HepG2 (cell line): ENCODE measurements around the gene DOCK4. TPM values are rescaled to one million over a fixed set of nuclear protein-coding genes. Genes with fewer than 3 reads are reported as not detected.

Source experiments
- ATAC-seq: fragments of 200-7000 bp; cut with Tn5 transposase; 3 replicates; pipeline ENCODE4 v1.9.1; 2020; ENCODE audit warnings: mild to moderate bottlenecking, moderate library complexity
- BruUV-seq: library from RNA; stranded (reverse); fragments of 400-500 nt; replicated peaks from 2 replicates; lab custom pipeline; 2021; lab: Mats Ljungman, UMichigan
- CTCF ChIA-PET: fragments of 300-600 bp; formaldehyde crosslinking; extraction: SDS; loops from one replicate; lab custom pipeline; 2021; ENCODE audit warnings: low total read pairs, inconsistent platforms, low intra/inter-chr PET ratio; lab: Yijun Ruan, JAX
- POLR2A ChIA-PET: fragments of 350-600 bp; sonication (Branson Sonifier 250); formaldehyde crosslinking; loops from one replicate; lab custom pipeline; 2020; ENCODE audit warnings: antibody characterized with exemption, inconsistent platforms; lab: Yijun Ruan, JAX
- DNase-seq: peaks from one replicate; pipeline ENCODE4 v3.0.0-alpha.2; 2015; ENCODE audit warnings: low spot score
- FAIRE-seq: peaks from 3 replicates; lab custom pipeline; 2011; peaks lifted over from hg19 to GRCh38; lab: Jason Lieb, UNC
- H2AFZ ChIP-seq: one replicate; pipeline ENCODE4 v1.6.1; 2011; ENCODE audit warnings: low read length, inconsistent platforms
- H3K27ac ChIP-seq: fragments of 300-600 bp; 3 replicates; pipeline ENCODE4 v1.8.0; 2011; ENCODE audit warnings: mixed run types, mild to moderate bottlenecking, mixed read lengths, low read length, inconsistent platforms; ENCODE audit not compliant: insufficient read depth; ENCODE audit errors: extremely low read length
- H3K27me3 ChIP-seq, 2 experiments: fragments of 200-600 bp in 1 of 2; 2 replicates in 1 of 2; 3 replicates in 1 of 2; pipeline versions ENCODE4 v1.6.0 to v1.8.0; 2011; ENCODE audit warnings: low read length in 2 of 2, mild to moderate bottlenecking in 2 of 2, moderate library complexity in 2 of 2, inconsistent platforms in 1 of 2; ENCODE audit not compliant: insufficient read depth in 2 of 2, control insufficient read depth in 1 of 2
- H3K36me3 ChIP-seq, 2 experiments: fragments of 200-600 bp in 1 of 2; replicated peaks in 1 of 2; 2 replicates in 1 of 2; 3 replicates in 1 of 2; pipeline versions ENCODE4 v1.5.1 to v1.8.0; 2011; ENCODE audit warnings: low read length in 2 of 2, inconsistent platforms in 1 of 2; ENCODE audit not compliant: insufficient read depth in 2 of 2, control insufficient read depth in 1 of 2
- H3K4me1 ChIP-seq: 2 replicates; pipeline ENCODE4 v1.5.1; 2012; ENCODE audit warnings: low read length, inconsistent platforms; ENCODE audit not compliant: insufficient read depth
- H3K4me2 ChIP-seq: 2 replicates; pipeline ENCODE4 v1.6.0; 2011; ENCODE audit warnings: low read depth, low read length, inconsistent platforms
- H3K4me3 ChIP-seq, 3 experiments: fragments of 200-600 bp in 1 of 3; sonication (generic), shearing (Covaris generic) in 1 of 3; replicated peaks in 1 of 3; 2 replicates each; pipeline ENCODE4 v1.5.1; 2011 to 2016; ENCODE audit warnings: low read length in 3 of 3, inconsistent platforms in 2 of 3, low read depth in 2 of 3, mild to moderate bottlenecking in 2 of 3, control low read depth in 1 of 3, mixed read lengths in 1 of 3; ENCODE audit not compliant: insufficient read depth in 1 of 3
- H3K79me2 ChIP-seq: one replicate; pipeline ENCODE4 v1.6.1; 2011; ENCODE audit warnings: low read length, inconsistent platforms; ENCODE audit not compliant: insufficient read depth
- H3K9ac ChIP-seq: 2 replicates; pipeline ENCODE4 v1.6.0; 2011; ENCODE audit warnings: mild to moderate bottlenecking, low read depth, low read length, inconsistent platforms; ENCODE audit not compliant: insufficient read depth
- H3K9me3 ChIP-seq: 2 replicates; pipeline ENCODE4 v1.5.1; 2012; ENCODE audit warnings: mild to moderate bottlenecking, low read length
- H4K20me1 ChIP-seq: 2 replicates; pipeline ENCODE4 v1.6.0; 2011; ENCODE audit warnings: inconsistent platforms, mild to moderate bottlenecking, low read length, moderate library complexity; ENCODE audit not compliant: insufficient read depth
- HMG20B ChIP-seq: conservative IDR thresholded peaks from 2 replicates; pipeline ENCODE4 v1.6.1; 2016; ENCODE audit warnings: missing genetic modification reagents, missing compliant biosample characterization
- JDP2 ChIP-seq: sonication (generic); formaldehyde crosslinking; IDR thresholded peaks from 2 replicates; pipeline ENCODE4 v1.8.1; 2022; ENCODE audit warnings: missing genetic modification reagents, borderline replicate concordance
- KAT8 ChIP-seq: IDR thresholded peaks from 2 replicates; pipeline ENCODE4 v1.6.1; 2016; ENCODE audit warnings: missing genetic modification reagents, missing compliant biosample characterization
- MAFF ChIP-seq: IDR thresholded peaks from 2 replicates; pipeline ENCODE4 v1.6.1; 2011; ENCODE audit warnings: low read depth, low read length, improper control_type of control experiment
- MAFK ChIP-seq, 2 experiments: IDR thresholded peaks in 1 of 2; conservative IDR thresholded peaks in 1 of 2; 2 replicates each; pipeline ENCODE4 v1.6.1; 2011; ENCODE audit warnings: improper control_type of control experiment in 2 of 2, low read length in 2 of 2
- SMAD3 ChIP-seq: sonication (generic); formaldehyde crosslinking; IDR thresholded peaks from 2 replicates; pipeline ENCODE4 v1.4.0; 2020; ENCODE audit warnings: missing genetic modification reagents
- SMAD9 ChIP-seq: sonication (generic); formaldehyde crosslinking; IDR thresholded peaks from 2 replicates; pipeline ENCODE4 v1.5.1; 2020; ENCODE audit warnings: mild to moderate bottlenecking, missing genetic modification reagents
- TBX3 ChIP-seq: fragments of 450-650 bp; IDR thresholded peaks from 2 replicates; pipeline ENCODE4 v1.6.1; 2017; ENCODE audit warnings: antibody characterized with exemption, mild to moderate bottlenecking, inconsistent platforms, borderline replicate concordance
- YY1 ChIP-seq: IDR thresholded peaks from 2 replicates; pipeline ENCODE4 v1.6.1; 2011; ENCODE audit warnings: low read length, low read depth, moderate library complexity, mild to moderate bottlenecking; ENCODE audit not compliant: insufficient read depth, insufficient replicate concordance
- ZBTB33 ChIP-seq: sonication (generic); formaldehyde crosslinking; IDR thresholded peaks from 2 replicates; pipeline ENCODE4 v1.4.0; 2020; ENCODE audit warnings: missing genetic modification reagents
- ZNF746 ChIP-seq: sonication (generic); formaldehyde crosslinking; IDR thresholded peaks from 2 replicates; pipeline ENCODE4 v1.8.0; 2022; ENCODE audit warnings: mild to moderate bottlenecking, missing genetic modification reagents
- WGBS: methylation state at CpG from one replicate; pipeline ENCODE4 v1.1.6; 2017; ENCODE audit warnings: low lambda C conversion rate; 5-methylcytosine and 5-hydroxymethylcytosine counted together
- in situ Hi-C: cut with HindIII; loops from 2 replicates; pipeline ENCODE4 v1.10.0; 2017; ENCODE audit warnings: low pct_unique_long_range_greater_than_20kb; ENCODE audit not compliant: extremely low pct_ligation_motif_present
- intact Hi-C: fragments of 100-400 bp; cut with micrococcal nuclease; formaldehyde crosslinking; loops from one replicate; pipeline ENCODE4 v1.10.0; 2022; ENCODE audit not compliant: unreplicated experiment
- polyA plus RNA-seq, 8 experiments: library from polyadenylated mRNA; depleted of rRNA in 3 of 8; stranded (reverse) in 7 of 8; unstranded in 1 of 8; fragments of >200 nt; fragmentation: Illumina TruSeq in 4 of 8; extraction: Trizol in 4 of 8; gene quantifications; 2 replicates each; pipeline versions ENCODE4 v1.2.1 to v1.2.3, GENCODE V29; 2011 to 2016; ENCODE audit warnings: low read depth in 4 of 8, missing spikeins in 1 of 8, mixed read lengths in 1 of 8; ENCODE audit not compliant: insufficient read depth in 1 of 8
- total RNA-seq, 5 experiments: library from RNA; depleted of rRNA; stranded (reverse); fragments of >200 nt; fragmentation: Illumina TruSeq; extraction: Trizol; gene quantifications; 2 replicates each; pipeline ENCODE4 v1.2.3, GENCODE V29; 2016; ENCODE audit warnings: low read depth in 1 of 5
- TF ChIP-seq, protein P1 (sequence below): sonication (generic); formaldehyde crosslinking; IDR thresholded peaks from 2 replicates; pipeline ENCODE4 v1.5.1; 2020; ENCODE audit warnings: mild to moderate bottlenecking, missing genetic modification reagents, moderate library complexity

The DOCK4 gene
- total and polyA plus RNA-seq, 2 of the 13 experiments (the other 11 are each of a cell fraction or from before 2014, with no cell fraction given) = 13.5 to 17.4 TPM

- Histone ChIP-seq H4K20me1 (no peaks in the 10 kb centered on the region), H3K4me1 (no peaks in the 10 kb centered on the region), H3K4me3 (no peak overlapping the region), H3K79me2 (no peaks in the 10 kb centered on the region), H3K4me2 (no peak overlapping the region), H3K27me3 (no peaks in the 10 kb centered on the region), H3K9ac (no peak overlapping the region), H2AFZ (no peak overlapping the region), H3K36me3 (peaks cover 8 to 12% of the 10 kb centered on the region in 2 experiments; a peak in 3 of 5 replicates), H3K27ac (no peak overlapping the region), H3K9me3 (no peaks in the 10 kb centered on the region)
- in situ Hi-C loops = loop anchor here (10.0 to 25.0 kb wide), 3 partner anchors 404 to 754 kb away; partner anchors contain the start of gene LRRN3
- ATAC-seq (no peak), FAIRE-seq (no peak), DNase-seq (no peak)
- intact Hi-C loops = loop anchor here (1.0 kb wide), 2 partner anchors 674 to 755 kb away; no protein-coding TSS in a partner anchor
- ChIA-PET POLR2A (no interaction called here), CTCF (interaction anchor here (1.5 to 1.9 kb wide), 2 partner anchors 674 to 755 kb away, joined by 6 to 11 read pairs; no protein-coding TSS in a partner anchor)
- 93% methylated on average over 3 of the region's 3 CpGs for WGBS
- no TSS peak for BruUV-seq
- TF ChIP-seq MAFF = peak; percentile 46; the same call in 1 of the 2 replicates
- peak; percentile 16 to 69; a peak in 3 of 4 replicates for TF ChIP-seq MAFK (conservative IDR thresholded peaks at IDR 0.05 in 1 of 2, IDR thresholded peaks at IDR 0.05 in 1 of 2; ENCODE audit: low read length in 2 of 2)
- no peak for TF ChIP-seq YY1
Measured at GRCh38 chr7:111740942-111741341, 465.3 kb downstream of the DOCK4 start.

- ChIA-PET CTCF (interaction anchor here (1.9 kb wide), 1 partner anchor 647 kb away, joined by 8 read pairs; no protein-coding TSS in a partner anchor), POLR2A (no interaction called here)
- H3K9ac ChIP-seq = no peak overlapping the region
- H4K20me1 ChIP-seq = no peaks in the 10 kb centered on the region
- intact Hi-C loops = loop anchor here (5.0 kb wide), 4 partner anchors 249 to 1894 kb away; no protein-coding TSS in a partner anchor
- in situ Hi-C loops = loop anchor here (25.0 kb wide), 2 partner anchors 399 to 649 kb away; partner anchors contain the start of gene LRRN3
- H3K27ac ChIP-seq = no peak overlapping the region
- H2AFZ ChIP-seq = no peak overlapping the region
- WGBS = 49% methylated on average over 4 of the region's 4 CpGs
- FAIRE-seq = no peak
- H3K4me3 ChIP-seq = no peak overlapping the region
- no peak overlapping the region for H3K4me2 ChIP-seq
- no peak for ATAC-seq
- no peaks in the 10 kb centered on the region for H3K27me3 ChIP-seq
- H3K9me3 ChIP-seq = no peaks in the 10 kb centered on the region
- no TSS peak for BruUV-seq
- H3K36me3 ChIP-seq = peaks cover 15 to 21% of the 10 kb centered on the region in 2 experiments; a peak in 4 of 5 replicates
- H3K4me1 ChIP-seq = no peaks in the 10 kb centered on the region
- DNase-seq = no peak
- no peaks in the 10 kb centered on the region for H3K79me2 ChIP-seq
- TF ChIP-seq SMAD3 (CRISPR knock-in tag) = no peak
- TF ChIP-seq JDP2 (CRISPR knock-in tag) = no peak
- no peak for TF ChIP-seq ZBTB33 (CRISPR knock-in tag)
- TF ChIP-seq KAT8 (CRISPR knock-in tag) = no peak
- TF ChIP-seq SMAD9 (CRISPR knock-in tag) = no peak
- no peak for TF ChIP-seq TBX3
- TF ChIP-seq HMG20B (CRISPR knock-in tag) = no peak
- TF ChIP-seq, protein P1, sequence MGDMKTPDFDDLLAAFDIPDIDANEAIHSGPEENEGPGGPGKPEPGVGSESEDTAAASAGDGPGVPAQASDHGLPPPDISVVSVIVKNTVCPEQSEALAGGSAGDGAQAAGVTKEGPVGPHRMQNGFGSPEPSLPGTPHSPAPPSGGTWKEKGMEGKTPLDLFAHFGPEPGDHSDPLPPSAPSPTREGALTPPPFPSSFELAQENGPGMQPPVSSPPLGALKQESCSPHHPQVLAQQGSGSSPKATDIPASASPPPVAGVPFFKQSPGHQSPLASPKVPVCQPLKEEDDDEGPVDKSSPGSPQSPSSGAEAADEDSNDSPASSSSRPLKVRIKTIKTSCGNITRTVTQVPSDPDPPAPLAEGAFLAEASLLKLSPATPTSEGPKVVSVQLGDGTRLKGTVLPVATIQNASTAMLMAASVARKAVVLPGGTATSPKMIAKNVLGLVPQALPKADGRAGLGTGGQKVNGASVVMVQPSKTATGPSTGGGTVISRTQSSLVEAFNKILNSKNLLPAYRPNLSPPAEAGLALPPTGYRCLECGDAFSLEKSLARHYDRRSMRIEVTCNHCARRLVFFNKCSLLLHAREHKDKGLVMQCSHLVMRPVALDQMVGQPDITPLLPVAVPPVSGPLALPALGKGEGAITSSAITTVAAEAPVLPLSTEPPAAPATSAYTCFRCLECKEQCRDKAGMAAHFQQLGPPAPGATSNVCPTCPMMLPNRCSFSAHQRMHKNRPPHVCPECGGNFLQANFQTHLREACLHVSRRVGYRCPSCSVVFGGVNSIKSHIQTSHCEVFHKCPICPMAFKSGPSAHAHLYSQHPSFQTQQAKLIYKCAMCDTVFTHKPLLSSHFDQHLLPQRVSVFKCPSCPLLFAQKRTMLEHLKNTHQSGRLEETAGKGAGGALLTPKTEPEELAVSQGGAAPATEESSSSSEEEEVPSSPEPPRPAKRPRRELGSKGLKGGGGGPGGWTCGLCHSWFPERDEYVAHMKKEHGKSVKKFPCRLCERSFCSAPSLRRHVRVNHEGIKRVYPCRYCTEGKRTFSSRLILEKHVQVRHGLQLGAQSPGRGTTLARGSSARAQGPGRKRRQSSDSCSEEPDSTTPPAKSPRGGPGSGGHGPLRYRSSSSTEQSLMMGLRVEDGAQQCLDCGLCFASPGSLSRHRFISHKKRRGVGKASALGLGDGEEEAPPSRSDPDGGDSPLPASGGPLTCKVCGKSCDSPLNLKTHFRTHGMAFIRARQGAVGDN = no peak
- TF ChIP-seq ZNF746 (CRISPR knock-in tag) = no peak
Measured at GRCh38 chr7:111736552-111736874, 469.7 kb downstream of the DOCK4 start.
